Subcutaneous adipose tissue (tissue), 4 donors: ENCODE data around the gene HTT. TPM values are rescaled to one million over a fixed set of nuclear protein-coding genes. Genes with fewer than 3 reads are reported as not detected.

ENCODE experiments used
- CTCF ChIP-seq: fragments of 450-650 bp; IDR thresholded peaks from one replicate; pipeline ENCODE4 v1.5.1; 2016; ENCODE audit warnings: low read depth, mild to moderate bottlenecking, control low read depth, antibody characterized with exemption, moderate library complexity
- total RNA-seq, 4 donors: library from RNA; depleted of rRNA; stranded (reverse); fragments of >200 nt; gene quantifications; one replicate each; pipeline ENCODE4 v1.1.0, GENCODE V29; 2016

The HTT gene
- total RNA-seq, 4 donors from 2014 or later: 48.2 to 79.3 (median 72.1) TPM

- no peak for TF ChIP-seq CTCF
Measured at GRCh38 chr4:3237712-3238560, 163.5 kb downstream of the HTT start.

GRCh38 chr4:3238721-3239120 is 164.2 kb downstream of the HTT start:
- no peak for TF ChIP-seq CTCF

- TF ChIP-seq CTCF: no peak
Measured at GRCh38 chr4:3239303-3239702, 164.8 kb downstream of the HTT start.

GRCh38 chr4:3239998-3240920 is 165.8 kb downstream of the HTT start:
- TF ChIP-seq CTCF: no peak

- no peak for TF ChIP-seq CTCF
Measured at GRCh38 chr4:3240936-3241522, 166.5 kb downstream of the HTT start.

- no peak for TF ChIP-seq CTCF
Measured at GRCh38 chr4:3241898-3242524, 167.5 kb downstream of the HTT start.
